Natural killer cell (primary cell): ENCODE data around the gene PLBD2. TPM values are rescaled to one million over a fixed set of nuclear protein-coding genes. Genes with fewer than 3 reads are reported as not detected.

ENCODE experiments used
- ATAC-seq, 3 donors: fragments of 150-1000 bp in 2 of 3; fragments of 200-7000 bp in 1 of 3; cut with Tn5 transposase; 1 replicate in 1 of 3; 2 replicates in 2 of 3; pipeline ENCODE4 v1.10.0; 2021; ENCODE audit warnings: mild to moderate bottlenecking in 2 of 3, moderate library complexity in 2 of 3
- DNase-seq, 2 donors: peaks; one replicate each; pipeline versions ENCODE4 v3.0.0 to v3.0.0-alpha.2; 2013 to 2021; ENCODE audit warnings: mixed read lengths in 1 of 2
- H3K27ac ChIP-seq: one replicate; pipeline ENCODE4 v1.5.1; 2013; ENCODE audit warnings: mild to moderate bottlenecking, low read length
- H3K27me3 ChIP-seq: one replicate; pipeline ENCODE4 v1.6.1; 2013; ENCODE audit warnings: low read length; ENCODE audit not compliant: control insufficient read depth, insufficient read depth
- H3K36me3 ChIP-seq: one replicate; pipeline ENCODE4 v1.6.1; 2013; ENCODE audit warnings: low read length; ENCODE audit not compliant: control insufficient read depth, insufficient read depth
- H3K4me1 ChIP-seq: one replicate; pipeline ENCODE4 v1.6.1; 2013; ENCODE audit warnings: low read length; ENCODE audit not compliant: control insufficient read depth, insufficient read depth
- H3K4me3 ChIP-seq: one replicate; pipeline ENCODE4 v1.5.1; 2013; ENCODE audit warnings: low read length
- H3K9me3 ChIP-seq: one replicate; pipeline ENCODE4 v1.6.1; 2013; ENCODE audit warnings: low read length; ENCODE audit not compliant: control insufficient read depth, insufficient read depth
- H3K27ac Mint-ChIP-seq, 2 donors: one replicate each; pipeline ENCODE4 v1.8.0; 2022; ENCODE audit warnings: mild to moderate bottlenecking in 2 of 2, mixed read lengths in 2 of 2, moderate library complexity in 1 of 2
- H3K27me3 Mint-ChIP-seq, 2 donors: one replicate each; pipeline ENCODE4 v1.8.0; 2022; ENCODE audit warnings: low read depth in 2 of 2, mixed read lengths in 2 of 2
- H3K36me3 Mint-ChIP-seq: one replicate; pipeline ENCODE4 v1.8.0; 2022; ENCODE audit warnings: mixed read lengths
- H3K4me1 Mint-ChIP-seq, 2 donors: one replicate each; pipeline ENCODE4 v1.8.0; 2022; ENCODE audit warnings: mixed read lengths in 2 of 2
- H3K4me3 Mint-ChIP-seq: one replicate; pipeline ENCODE4 v1.8.0; 2022; ENCODE audit warnings: mild to moderate bottlenecking, moderate library complexity, mixed read lengths
- H3K9me3 Mint-ChIP-seq, 2 donors: one replicate each; pipeline ENCODE4 v1.8.0; 2022; ENCODE audit warnings: mixed read lengths in 2 of 2
- WGBS: methylation state at CpG from one replicate; pipeline ENCODE4 v1.1.7; 2013; ENCODE audit warnings: missing lambda C conversion rate; ENCODE audit not compliant: insufficient coverage; 5-methylcytosine and 5-hydroxymethylcytosine counted together
- intact Hi-C: fragments of 100-400 bp; cut with micrococcal nuclease; formaldehyde crosslinking; loops from one replicate; pipeline ENCODE4 v1.14.2; 2022
- total RNA-seq, 4 donors: library from RNA; stranded (reverse); fragments of 120-200 nt in 1 of 4; gene quantifications; one replicate each; pipeline versions ENCODE4 v1.2.3 to v1.2.4, GENCODE V29; 2013 to 2022
- TF ChIP-seq, protein P1 (sequence below): fragments of 200-600 bp; IDR thresholded peaks from one replicate; pipeline ENCODE4 v1.8.0; 2022; ENCODE audit warnings: antibody characterized with exemption

Gene PLBD2, protein sequence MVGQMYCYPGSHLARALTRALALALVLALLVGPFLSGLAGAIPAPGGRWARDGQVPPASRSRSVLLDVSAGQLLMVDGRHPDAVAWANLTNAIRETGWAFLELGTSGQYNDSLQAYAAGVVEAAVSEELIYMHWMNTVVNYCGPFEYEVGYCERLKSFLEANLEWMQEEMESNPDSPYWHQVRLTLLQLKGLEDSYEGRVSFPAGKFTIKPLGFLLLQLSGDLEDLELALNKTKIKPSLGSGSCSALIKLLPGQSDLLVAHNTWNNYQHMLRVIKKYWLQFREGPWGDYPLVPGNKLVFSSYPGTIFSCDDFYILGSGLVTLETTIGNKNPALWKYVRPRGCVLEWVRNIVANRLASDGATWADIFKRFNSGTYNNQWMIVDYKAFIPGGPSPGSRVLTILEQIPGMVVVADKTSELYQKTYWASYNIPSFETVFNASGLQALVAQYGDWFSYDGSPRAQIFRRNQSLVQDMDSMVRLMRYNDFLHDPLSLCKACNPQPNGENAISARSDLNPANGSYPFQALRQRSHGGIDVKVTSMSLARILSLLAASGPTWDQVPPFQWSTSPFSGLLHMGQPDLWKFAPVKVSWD
- 10 to 100 TPM; 15.5 to 18.1 (median 16.3) TPM for total RNA-seq
- 5.4 TPM for total RNA-seq (2013)

DNA sequence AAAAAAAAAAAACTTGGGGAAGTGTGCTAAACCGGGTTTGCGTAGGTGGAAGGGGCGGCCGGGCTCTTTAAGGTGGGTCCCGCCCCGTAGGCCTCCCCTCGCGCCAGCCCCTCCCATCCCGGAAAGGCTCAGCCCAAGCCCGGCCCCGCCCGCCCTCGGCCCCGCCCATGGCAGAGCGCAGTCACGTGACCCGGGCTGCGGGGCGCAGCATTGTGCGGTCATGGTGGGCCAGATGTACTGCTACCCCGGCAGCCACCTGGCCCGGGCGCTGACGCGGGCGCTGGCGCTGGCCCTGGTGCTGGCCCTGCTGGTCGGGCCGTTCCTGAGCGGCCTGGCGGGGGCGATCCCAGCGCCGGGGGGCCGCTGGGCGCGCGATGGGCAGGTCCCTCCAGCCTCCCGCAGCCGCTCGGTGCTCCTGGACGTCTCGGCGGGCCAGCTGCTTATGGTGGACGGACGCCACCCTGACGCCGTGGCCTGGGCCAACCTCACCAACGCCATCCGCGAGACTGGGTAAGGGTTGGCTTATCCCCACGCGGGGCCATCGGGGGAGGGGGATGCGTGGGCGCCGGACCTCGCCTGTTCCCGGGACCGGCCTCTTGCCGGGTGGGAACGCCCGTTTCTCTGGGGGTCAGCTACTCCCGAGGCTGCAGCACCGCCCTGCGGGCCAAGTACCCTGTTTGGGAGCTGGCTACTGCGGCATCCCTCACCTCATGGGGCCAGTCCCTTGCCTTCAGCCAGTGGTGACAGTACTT, at the start of gene PLBD2:
TSS of gene PLBD2 (plus strand) at position 207 of the 752 bp plus-strand sequence. CDS start at position 221, 14 bp downstream.
- Mint-ChIP-seq H3K4me3 (peak within 1 kb of the TSS; percentile 87), H3K27me3 (peaks cover 0 to 3% of the 10 kb centered on the region in 2 donors), H3K4me1 (peaks cover 15 to 20% of the 10 kb centered on the region in 2 donors), H3K36me3 (no peaks in the 10 kb centered on the region), H3K9me3 (no peaks in the 10 kb centered on the region), H3K27ac (peak within 1 kb of the TSS; percentile 70 to 85)
- ATAC-seq (peak; percentile 95 to 99 (median 96)), DNase-seq (peak; percentile 88 to 97)
- Histone ChIP-seq H3K36me3 (no peaks in the 10 kb centered on the region), H3K27me3 (no peaks in the 10 kb centered on the region), H3K4me3 (peak within 1 kb of the TSS; percentile 67), H3K27ac (peak within 1 kb of the TSS; percentile 61), H3K9me3 (no peaks in the 10 kb centered on the region), H3K4me1 (peaks cover 21% of the 10 kb centered on the region)
- TF ChIP-seq, protein P1, sequence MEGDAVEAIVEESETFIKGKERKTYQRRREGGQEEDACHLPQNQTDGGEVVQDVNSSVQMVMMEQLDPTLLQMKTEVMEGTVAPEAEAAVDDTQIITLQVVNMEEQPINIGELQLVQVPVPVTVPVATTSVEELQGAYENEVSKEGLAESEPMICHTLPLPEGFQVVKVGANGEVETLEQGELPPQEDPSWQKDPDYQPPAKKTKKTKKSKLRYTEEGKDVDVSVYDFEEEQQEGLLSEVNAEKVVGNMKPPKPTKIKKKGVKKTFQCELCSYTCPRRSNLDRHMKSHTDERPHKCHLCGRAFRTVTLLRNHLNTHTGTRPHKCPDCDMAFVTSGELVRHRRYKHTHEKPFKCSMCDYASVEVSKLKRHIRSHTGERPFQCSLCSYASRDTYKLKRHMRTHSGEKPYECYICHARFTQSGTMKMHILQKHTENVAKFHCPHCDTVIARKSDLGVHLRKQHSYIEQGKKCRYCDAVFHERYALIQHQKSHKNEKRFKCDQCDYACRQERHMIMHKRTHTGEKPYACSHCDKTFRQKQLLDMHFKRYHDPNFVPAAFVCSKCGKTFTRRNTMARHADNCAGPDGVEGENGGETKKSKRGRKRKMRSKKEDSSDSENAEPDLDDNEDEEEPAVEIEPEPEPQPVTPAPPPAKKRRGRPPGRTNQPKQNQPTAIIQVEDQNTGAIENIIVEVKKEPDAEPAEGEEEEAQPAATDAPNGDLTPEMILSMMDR, result no peak
- WGBS, result 2% methylated on average over 67 of the region's 67 CpGs
- intact Hi-C loops, result loop anchor here (1.0 kb wide), 2 partner anchors 23 to 137 kb away; partner anchors contain the start of genes SLC8B1 and TPCN1

DNA sequence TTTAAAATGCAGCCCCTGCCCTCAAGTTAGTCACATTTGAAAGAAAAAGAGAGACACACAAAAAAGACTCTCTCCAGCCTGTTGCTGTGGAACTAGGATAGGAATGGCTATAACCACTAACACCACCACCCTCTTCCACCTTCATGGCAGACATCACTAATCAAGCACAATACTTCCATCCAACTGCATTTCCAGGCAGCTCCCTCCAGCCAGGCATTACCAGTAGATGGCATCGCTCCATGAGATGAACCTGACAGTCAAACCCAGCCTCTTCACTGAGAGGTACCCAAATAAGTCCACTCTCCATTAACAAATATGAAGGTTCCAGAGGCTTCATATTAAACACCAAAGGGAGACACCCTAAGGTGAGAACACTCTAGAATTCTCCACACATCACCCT, 47.9 kb upstream of the PLBD2 start:
- no peak overlapping the region for H3K27ac Mint-ChIP-seq
- intact Hi-C loops, result no loop called here

DNA sequence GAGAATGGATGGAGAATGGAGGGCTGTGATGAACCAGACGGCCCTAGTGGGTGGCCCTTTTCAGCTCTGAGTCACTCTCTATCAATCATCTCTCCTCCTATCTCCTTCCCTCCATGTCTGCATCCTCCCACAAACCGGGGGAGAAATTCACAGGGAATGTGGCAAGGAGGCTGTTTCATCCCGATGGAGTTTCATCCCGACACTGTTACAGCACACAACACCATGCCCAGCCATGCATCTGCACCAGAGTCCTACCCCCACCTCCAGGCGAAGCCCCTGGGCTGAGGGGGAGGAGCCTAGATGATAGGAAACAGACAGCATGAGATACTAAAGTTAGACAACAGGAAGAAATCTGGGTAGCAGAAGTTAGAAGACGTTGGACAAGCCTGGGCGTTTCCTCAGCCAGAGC, 44.3 kb upstream of the PLBD2 start:
- H3K4me3 ChIP-seq, result no peak overlapping the region
- Mint-ChIP-seq H3K4me1 (no peaks in the 10 kb centered on the region), H3K36me3 (no peaks in the 10 kb centered on the region), H3K27me3 (no peaks in the 10 kb centered on the region), H3K4me3 (no peak overlapping the region), H3K27ac (no peak overlapping the region), H3K9me3 (no peaks in the 10 kb centered on the region)
- DNase-seq, result no peak
- peaks cover 36% of the 10 kb centered on the region for H3K36me3 ChIP-seq
- ATAC-seq, result no peak
- no peaks in the 10 kb centered on the region for H3K27me3 ChIP-seq
- no peaks in the 10 kb centered on the region for H3K9me3 ChIP-seq
- WGBS, result 82% methylated on average over 5 of the region's 7 CpGs
- intact Hi-C loops, result no loop called here
- no peaks in the 10 kb centered on the region for H3K4me1 ChIP-seq
- TF ChIP-seq, protein P1, result no peak
- no peak overlapping the region for H3K27ac ChIP-seq

More for the DNA sequence above, 47.9 kb upstream of the PLBD2 start:
- Histone ChIP-seq H3K9me3 (no peaks in the 10 kb centered on the region), H3K27me3 (no peaks in the 10 kb centered on the region), H3K4me1 (no peaks in the 10 kb centered on the region), H3K4me3 (no peak overlapping the region), H3K27ac (no peak overlapping the region), H3K36me3 (peaks cover 36% of the 10 kb centered on the region)
- Mint-ChIP-seq H3K4me1 (no peaks in the 10 kb centered on the region), H3K27me3 (no peaks in the 10 kb centered on the region), H3K9me3 (no peaks in the 10 kb centered on the region), H3K36me3 (no peaks in the 10 kb centered on the region), H3K4me3 (no peak overlapping the region)
- no peak for ATAC-seq
- WGBS, result 93% methylated on average over 1 of the region's 1 CpG
- TF ChIP-seq, protein P1, result no peak
- no peak for DNase-seq
